Omental fat pad (tissue), 4 donors: ENCODE measurements around the gene PROB1. TPM values are rescaled to one million over a fixed set of nuclear protein-coding genes. Genes with fewer than 3 reads are reported as not detected.

ENCODE experiments used
- ATAC-seq: fragments of 150-250 bp; one replicate; pipeline ENCODE4 v1.9.1; 2016; ENCODE audit warnings: mild to moderate bottlenecking, moderate library complexity; ENCODE audit not compliant: low FRiP score
- DNase-seq: peaks from one replicate; pipeline ENCODE4 v3.0.0-alpha.2; 2019; ENCODE audit warnings: low spot score
- total RNA-seq, 4 donors: library from RNA; depleted of rRNA; stranded (reverse); fragments of >200 nt; gene quantifications; one replicate each; pipeline ENCODE4 v1.1.0, GENCODE V29; 2016
- TF ChIP-seq, protein P1 (sequence below), 3 donors: fragments of 450-650 bp; IDR thresholded peaks; one replicate each; pipeline ENCODE4 v1.5.1; 2016 to 2017; ENCODE audit warnings: antibody characterized with exemption in 3 of 3, mild to moderate bottlenecking in 3 of 3, moderate library complexity in 2 of 3

PROB1 gene
- total RNA-seq, 4 donors from 2014 or later: 0.46 to 2.0 (median 1.2) TPM

- DNase-seq (no peak), ATAC-seq (no peak)
- TF ChIP-seq, protein P1, sequence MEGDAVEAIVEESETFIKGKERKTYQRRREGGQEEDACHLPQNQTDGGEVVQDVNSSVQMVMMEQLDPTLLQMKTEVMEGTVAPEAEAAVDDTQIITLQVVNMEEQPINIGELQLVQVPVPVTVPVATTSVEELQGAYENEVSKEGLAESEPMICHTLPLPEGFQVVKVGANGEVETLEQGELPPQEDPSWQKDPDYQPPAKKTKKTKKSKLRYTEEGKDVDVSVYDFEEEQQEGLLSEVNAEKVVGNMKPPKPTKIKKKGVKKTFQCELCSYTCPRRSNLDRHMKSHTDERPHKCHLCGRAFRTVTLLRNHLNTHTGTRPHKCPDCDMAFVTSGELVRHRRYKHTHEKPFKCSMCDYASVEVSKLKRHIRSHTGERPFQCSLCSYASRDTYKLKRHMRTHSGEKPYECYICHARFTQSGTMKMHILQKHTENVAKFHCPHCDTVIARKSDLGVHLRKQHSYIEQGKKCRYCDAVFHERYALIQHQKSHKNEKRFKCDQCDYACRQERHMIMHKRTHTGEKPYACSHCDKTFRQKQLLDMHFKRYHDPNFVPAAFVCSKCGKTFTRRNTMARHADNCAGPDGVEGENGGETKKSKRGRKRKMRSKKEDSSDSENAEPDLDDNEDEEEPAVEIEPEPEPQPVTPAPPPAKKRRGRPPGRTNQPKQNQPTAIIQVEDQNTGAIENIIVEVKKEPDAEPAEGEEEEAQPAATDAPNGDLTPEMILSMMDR (IDR thresholded peaks at IDR 0.05): no peak
Observed at GRCh38 chr5:139383275-139383992, 11.5 kb downstream of the PROB1 start, which contains the start of gene SLC23A1. SLC23A1 (minus strand) TSS chr5:139383297; CDS start chr5:139383253, 44 bp downstream.

GRCh38 chr5:139382807-139383206 lies 12.1 kb downstream of the PROB1 start:
- DNase-seq: no peak
- ATAC-seq: no peak
- TF ChIP-seq, protein P1 (IDR thresholded peaks at IDR 0.05): no peak

DNA sequence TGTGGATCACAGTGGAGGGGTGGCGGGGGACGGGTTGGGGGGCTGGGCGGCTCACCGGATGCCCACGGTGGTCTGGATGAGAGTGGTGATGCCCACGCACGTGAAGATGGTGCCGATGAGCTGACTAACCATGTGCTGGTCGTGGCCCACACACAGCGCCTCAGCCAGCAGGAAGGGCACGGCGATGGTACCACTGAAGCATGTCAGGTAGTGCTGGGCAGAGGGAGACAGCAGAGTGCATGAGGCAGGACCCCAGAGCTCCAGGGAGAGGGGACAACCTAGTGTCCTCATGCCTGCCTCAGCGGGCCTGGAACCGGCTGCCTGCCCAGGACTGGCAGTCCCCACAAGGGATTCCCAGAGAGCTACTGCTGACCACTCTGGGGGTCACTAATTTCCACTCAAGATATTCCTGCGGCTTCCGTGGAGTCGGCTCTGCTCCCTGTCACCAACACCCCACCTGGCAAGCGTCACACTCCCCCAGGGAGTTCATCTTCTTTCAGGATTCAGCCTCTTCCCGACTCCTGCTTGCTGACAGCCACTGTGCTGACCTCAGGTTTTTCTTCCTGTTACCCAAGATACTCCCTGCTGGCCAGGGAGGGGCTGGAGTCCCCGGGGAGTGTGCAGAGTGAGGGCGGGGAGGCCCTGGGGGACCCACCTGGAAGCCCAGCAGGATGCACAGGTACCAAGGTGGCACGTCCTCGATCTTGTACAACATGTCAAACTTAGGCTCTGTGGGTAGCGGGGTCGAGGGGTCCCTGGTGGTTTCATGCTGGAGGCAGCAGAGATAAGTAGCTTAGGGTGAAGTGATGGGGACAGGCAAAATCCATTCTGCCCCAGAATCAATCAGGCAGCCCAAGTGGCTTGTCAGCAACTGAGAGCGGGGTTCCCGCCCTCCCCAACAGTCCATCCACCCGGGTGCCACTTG lies 12.8 kb downstream of the PROB1 start:
- TF ChIP-seq, protein P1 (IDR thresholded peaks at IDR 0.05): no peak
- no peak for DNase-seq
- no peak for ATAC-seq

DNA sequence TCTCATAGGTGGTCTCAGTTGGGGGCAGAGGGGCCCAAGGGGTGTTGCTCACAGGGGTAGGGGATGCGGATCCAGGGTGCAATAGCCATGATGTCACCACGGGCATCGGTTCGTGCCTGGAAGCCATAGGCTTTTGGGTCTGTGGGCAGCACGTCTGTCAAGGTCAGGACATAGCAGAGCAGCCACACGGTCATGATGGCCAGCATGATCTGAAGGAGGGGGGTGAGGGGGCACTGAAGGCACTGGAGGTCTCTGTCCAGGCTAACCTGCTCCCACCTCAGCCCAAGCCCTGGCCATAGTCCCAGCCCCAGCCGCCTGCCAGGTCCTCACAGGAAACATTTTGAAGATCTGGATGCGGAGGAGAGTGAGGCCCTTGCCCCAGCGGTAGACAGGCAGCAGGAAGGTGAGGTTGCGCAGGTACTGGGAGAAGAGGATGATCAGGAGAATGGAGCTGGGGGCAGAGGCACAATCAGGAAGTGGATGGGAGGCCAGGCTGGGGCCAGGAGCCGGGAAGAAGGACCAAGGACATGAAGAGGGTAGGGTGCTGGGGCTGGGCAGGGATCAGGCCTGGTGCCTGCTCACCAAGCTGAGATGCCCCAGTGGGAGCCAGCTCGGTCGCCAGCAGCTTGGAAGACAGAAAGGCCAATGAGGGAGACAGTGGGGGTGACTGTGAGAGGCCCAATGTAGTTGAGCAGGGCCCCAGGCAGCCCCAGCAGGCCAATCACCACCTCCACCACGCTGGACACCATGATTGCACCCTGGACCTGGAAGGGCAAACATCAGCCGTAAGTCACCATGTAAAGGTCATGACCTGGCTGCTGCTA lies 15.1 kb downstream of the PROB1 start:
- ATAC-seq: no peak
- DNase-seq: no peak
- TF ChIP-seq, protein P1 (IDR thresholded peaks at IDR 0.05): no peak

DNA sequence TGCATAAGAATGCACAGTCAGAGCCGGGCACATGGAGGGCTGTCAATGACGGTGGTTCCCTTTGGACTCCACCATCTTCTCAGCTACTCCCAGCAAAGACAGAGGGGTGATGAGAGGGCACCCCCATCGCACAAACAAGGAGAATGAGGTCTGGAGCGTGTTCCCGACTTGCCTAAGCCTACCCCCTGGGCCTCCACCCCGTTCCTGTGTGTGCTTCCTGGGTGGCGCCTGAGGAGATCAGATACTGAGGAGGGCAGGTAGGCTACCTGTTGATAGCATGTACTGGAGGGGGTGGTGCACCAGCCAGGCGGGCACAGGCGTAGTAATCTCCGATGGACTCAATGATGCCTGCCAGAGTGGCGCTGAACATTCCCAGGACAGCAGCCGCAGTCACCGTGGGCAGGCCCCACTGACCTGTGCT lies 16.0 kb downstream of the PROB1 start:
- ATAC-seq (no peak), DNase-seq (no peak)
- TF ChIP-seq, protein P1 (IDR thresholded peaks at IDR 0.05): no peak

GRCh38 chr5:139378101-139378825 lies 16.6 kb downstream of the PROB1 start:
- DNase-seq: no peak

More at GRCh38 chr5:139378101-139378825, 16.6 kb downstream of the PROB1 start:
- TF ChIP-seq, protein P1 (IDR thresholded peaks at IDR 0.05): no peak
- no peak for ATAC-seq
